Astrocyte of the cerebellum (primary cell): ENCODE measurements around the gene FPR1.
"Not testable (repeated sequence)": the region's sequence is repeated elsewhere in the genome, so short reads cannot be mapped to it uniquely, and the experiment has no call there.

Source experiments
- DNase-seq: peaks from one replicate; pipeline ENCODE4 v3.0.0-alpha.2; 2011; ENCODE audit warnings: low read depth
- H3K4me3 ChIP-seq: 2 replicates; pipeline ENCODE4 v1.5.1; 2011; ENCODE audit warnings: mild to moderate bottlenecking, low read depth, low read length, moderate library complexity
- CTCF ChIP-seq: IDR thresholded peaks from 2 replicates; pipeline ENCODE4 v1.5.1; 2012; ENCODE audit warnings: low read length, low read depth, moderate library complexity, mild to moderate bottlenecking; ENCODE audit errors: missing control alignments
- in situ Hi-C: cut with HindIII; loops from 2 replicates; pipeline ENCODE4 v1.10.0; 2017; ENCODE audit warnings: low sequenced_read_pairs

The FPR1 gene

GRCh38 chr19:51739466-51740213, 12.0 kb downstream of the FPR1 start:
- no peak for DNase-seq
- in situ Hi-C loops = no loop called here
- TF ChIP-seq CTCF = no peak
- H3K4me3 ChIP-seq = no peak overlapping the region

- H3K4me3 ChIP-seq, DNase-seq, in situ Hi-C loops: not testable (repeated sequence)
These were observed 13.2 kb downstream of the FPR1 start for GRCh38 chr19:51738523-51738922.

GRCh38 chr19:51737924-51738323, 13.8 kb downstream of the FPR1 start:
- H3K4me3 ChIP-seq = no peak overlapping the region
- in situ Hi-C loops = no loop called here
- DNase-seq = no peak
- TF ChIP-seq CTCF = no peak

GRCh38 chr19:51737389-51737788, 14.3 kb downstream of the FPR1 start:
- no peak for DNase-seq
- in situ Hi-C loops = no loop called here
- no peak overlapping the region for H3K4me3 ChIP-seq
- TF ChIP-seq CTCF = no peak

- H3K4me3 ChIP-seq = no peak overlapping the region
- in situ Hi-C loops = no loop called here
- no peak for TF ChIP-seq CTCF
- peak; percentile 39 for DNase-seq
These were observed 15.8 kb downstream of the FPR1 start for GRCh38 chr19:51735759-51736449.

GRCh38 chr19:51733742-51734522, 17.7 kb downstream of the FPR1 start:
- in situ Hi-C loops = no loop called here
- no peak for TF ChIP-seq CTCF
- no peak for DNase-seq
- no peak overlapping the region for H3K4me3 ChIP-seq
